Measurements from ENCODE around the gene MORN1. TPM values are rescaled to one million over a fixed set of nuclear protein-coding genes. Genes with fewer than 3 reads are reported as not detected.

Gene MORN1
- total and polyA plus RNA-seq, 9 of the 15 experiments (the other 6 are each of a cell fraction or from before 2014, with no cell fraction given): 0.24 to 9.3 (median 4.2) TPM

GRCh38 chr1:2391041-2391930 is at the start of gene MORN1, which contains the start of gene RER1 (continued):
- TF ChIP-seq, protein P1, sequence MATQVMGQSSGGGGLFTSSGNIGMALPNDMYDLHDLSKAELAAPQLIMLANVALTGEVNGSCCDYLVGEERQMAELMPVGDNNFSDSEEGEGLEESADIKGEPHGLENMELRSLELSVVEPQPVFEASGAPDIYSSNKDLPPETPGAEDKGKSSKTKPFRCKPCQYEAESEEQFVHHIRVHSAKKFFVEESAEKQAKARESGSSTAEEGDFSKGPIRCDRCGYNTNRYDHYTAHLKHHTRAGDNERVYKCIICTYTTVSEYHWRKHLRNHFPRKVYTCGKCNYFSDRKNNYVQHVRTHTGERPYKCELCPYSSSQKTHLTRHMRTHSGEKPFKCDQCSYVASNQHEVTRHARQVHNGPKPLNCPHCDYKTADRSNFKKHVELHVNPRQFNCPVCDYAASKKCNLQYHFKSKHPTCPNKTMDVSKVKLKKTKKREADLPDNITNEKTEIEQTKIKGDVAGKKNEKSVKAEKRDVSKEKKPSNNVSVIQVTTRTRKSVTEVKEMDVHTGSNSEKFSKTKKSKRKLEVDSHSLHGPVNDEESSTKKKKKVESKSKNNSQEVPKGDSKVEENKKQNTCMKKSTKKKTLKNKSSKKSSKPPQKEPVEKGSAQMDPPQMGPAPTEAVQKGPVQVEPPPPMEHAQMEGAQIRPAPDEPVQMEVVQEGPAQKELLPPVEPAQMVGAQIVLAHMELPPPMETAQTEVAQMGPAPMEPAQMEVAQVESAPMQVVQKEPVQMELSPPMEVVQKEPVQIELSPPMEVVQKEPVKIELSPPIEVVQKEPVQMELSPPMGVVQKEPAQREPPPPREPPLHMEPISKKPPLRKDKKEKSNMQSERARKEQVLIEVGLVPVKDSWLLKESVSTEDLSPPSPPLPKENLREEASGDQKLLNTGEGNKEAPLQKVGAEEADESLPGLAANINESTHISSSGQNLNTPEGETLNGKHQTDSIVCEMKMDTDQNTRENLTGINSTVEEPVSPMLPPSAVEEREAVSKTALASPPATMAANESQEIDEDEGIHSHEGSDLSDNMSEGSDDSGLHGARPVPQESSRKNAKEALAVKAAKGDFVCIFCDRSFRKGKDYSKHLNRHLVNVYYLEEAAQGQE (IDR thresholded peaks at IDR 0.05; ENCODE audit: borderline replicate concordance): peak; percentile 25; the same call in 1 of the 2 replicates
- TF ChIP-seq, protein P1 (CRISPR knock-in tag; IDR thresholded peaks at IDR 0.05; ENCODE audit: low read depth): no peak
- TF ChIP-seq, protein P2, sequence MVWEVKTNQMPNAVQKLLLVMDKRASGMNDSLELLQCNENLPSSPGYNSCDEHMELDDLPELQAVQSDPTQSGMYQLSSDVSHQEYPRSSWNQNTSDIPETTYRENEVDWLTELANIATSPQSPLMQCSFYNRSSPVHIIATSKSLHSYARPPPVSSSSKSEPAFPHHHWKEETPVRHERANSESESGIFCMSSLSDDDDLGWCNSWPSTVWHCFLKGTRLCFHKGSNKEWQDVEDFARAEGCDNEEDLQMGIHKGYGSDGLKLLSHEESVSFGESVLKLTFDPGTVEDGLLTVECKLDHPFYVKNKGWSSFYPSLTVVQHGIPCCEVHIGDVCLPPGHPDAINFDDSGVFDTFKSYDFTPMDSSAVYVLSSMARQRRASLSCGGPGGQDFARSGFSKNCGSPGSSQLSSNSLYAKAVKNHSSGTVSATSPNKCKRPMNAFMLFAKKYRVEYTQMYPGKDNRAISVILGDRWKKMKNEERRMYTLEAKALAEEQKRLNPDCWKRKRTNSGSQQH (CRISPR knock-in tag; IDR thresholded peaks at IDR 0.05): no peak
- TF ChIP-seq, protein P3, sequence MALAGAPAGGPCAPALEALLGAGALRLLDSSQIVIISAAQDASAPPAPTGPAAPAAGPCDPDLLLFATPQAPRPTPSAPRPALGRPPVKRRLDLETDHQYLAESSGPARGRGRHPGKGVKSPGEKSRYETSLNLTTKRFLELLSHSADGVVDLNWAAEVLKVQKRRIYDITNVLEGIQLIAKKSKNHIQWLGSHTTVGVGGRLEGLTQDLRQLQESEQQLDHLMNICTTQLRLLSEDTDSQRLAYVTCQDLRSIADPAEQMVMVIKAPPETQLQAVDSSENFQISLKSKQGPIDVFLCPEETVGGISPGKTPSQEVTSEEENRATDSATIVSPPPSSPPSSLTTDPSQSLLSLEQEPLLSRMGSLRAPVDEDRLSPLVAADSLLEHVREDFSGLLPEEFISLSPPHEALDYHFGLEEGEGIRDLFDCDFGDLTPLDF (CRISPR knock-in tag; IDR thresholded peaks at IDR 0.05): peak; percentile 99
- TF ChIP-seq MITF (IDR thresholded peaks at IDR 0.05) (no peak), FIP1L1 (IDR thresholded peaks at IDR 0.05; ENCODE audit: low read depth, low read length, poor library complexity, severe bottlenecking) (peak; percentile 78), ZKSCAN1 (IDR thresholded peaks at IDR 0.05; ENCODE audit: low read depth, low read length) (peak; percentile 18; the same call in 1 of the 2 replicates), ZNF217 (CRISPR knock-in tag; IDR thresholded peaks at IDR 0.05) (no peak), NCOA1 (IDR thresholded peaks at IDR 0.05; ENCODE audit: low read depth) (peak; percentile 52; the same call in 1 of the 2 replicates), ZBTB8A (IDR thresholded peaks at IDR 0.05; ENCODE audit: partially characterized antibody) (no peak), SNRNP70 (optimal IDR thresholded peaks at IDR 0.05; ENCODE audit: low read depth, low read length) (no peak), ESRRB (CRISPR knock-in tag; IDR thresholded peaks at IDR 0.05; ENCODE audit: borderline replicate concordance) (no peak), HDAC2 (IDR thresholded peaks at IDR 0.05) (0 out of 2 replicates have a peak, but pooled peaks have one; percentile 59)

Measured in K562 (cell line).